Measurements from ENCODE around the gene DNAAF3. TPM values are rescaled to one million over a fixed set of nuclear protein-coding genes. Genes with fewer than 3 reads are reported as not detected.

DNAAF3 gene
- total RNA-seq, 1 experiment from 2014 or later = 52.8 TPM

GRCh38 chr19:55146078-55146704 is 20.2 kb downstream of the DNAAF3 start:
- Histone ChIP-seq H3K9me3 (ENCODE audit: control insufficient read depth in 1 of 2, insufficient read depth in 1 of 2, low read depth in 1 of 2, low read length in 2 of 2) (no peaks in the 10 kb centered on the region), H4K20me1 (ENCODE audit: insufficient read depth) (no peaks in the 10 kb centered on the region), H2AFZ (ENCODE audit: low read depth, low read length, poor library complexity, severe bottlenecking) (no peak overlapping the region), H3K9me2 (ENCODE audit: insufficient read depth) (no peaks in the 10 kb centered on the region), H3K27me3 (ENCODE audit: insufficient read depth, low read length) (no peaks in the 10 kb centered on the region), H3K9ac (ENCODE audit: low read length) (peak overlapping the region; percentile 70), H3K27ac (ENCODE audit: low read depth, low read length) (peak overlapping the region; percentile 99), H3K4me2 (ENCODE audit: low read length) (peak overlapping the region; percentile 88), H3K79me2 (ENCODE audit: insufficient read depth, low read length) (peaks cover 4% of the 10 kb centered on the region), H3K4me3 (replicated peaks in 1 of 2; ENCODE audit: low read depth in 1 of 2, low read length in 2 of 2) (peak overlapping the region; percentile 60 to 69), H3K4me1 (ENCODE audit: control insufficient read depth in 1 of 2, insufficient read depth in 2 of 2, low read length in 2 of 2) (peaks cover 14 to 60% of the 10 kb centered on the region in 2 experiments), H3K36me3 (ENCODE audit: control insufficient read depth in 1 of 2, insufficient read depth in 2 of 2, low read length in 2 of 2) (no peaks in the 10 kb centered on the region)
- TF ChIP-seq, protein P1, sequence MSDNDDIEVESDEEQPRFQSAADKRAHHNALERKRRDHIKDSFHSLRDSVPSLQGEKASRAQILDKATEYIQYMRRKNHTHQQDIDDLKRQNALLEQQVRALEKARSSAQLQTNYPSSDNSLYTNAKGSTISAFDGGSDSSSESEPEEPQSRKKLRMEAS (IDR thresholded peaks at IDR 0.05) = peak; percentile 80
- peak; percentile 78 to 86 (median 80) for TF ChIP-seq CTCF (IDR thresholded peaks at IDR 0.05 in 2 of 3, conservative IDR thresholded peaks at IDR 0.05 in 1 of 3; ENCODE audit: borderline replicate concordance in 1 of 3, insufficient read depth in 1 of 3, low read depth in 2 of 3, low read length in 2 of 3)
- TF ChIP-seq SP1 (IDR thresholded peaks at IDR 0.05; ENCODE audit: low read depth) = peak; percentile 71; the same call in 1 of the 2 replicates
- TF ChIP-seq ZFX (IDR thresholded peaks at IDR 0.05) = no peak
- 0 out of 2 replicates have a peak, but pooled peaks have one; percentile 22 for TF ChIP-seq POLR2AphosphoS5 (IDR thresholded peaks at IDR 0.05; ENCODE audit: low read depth, low read length)
- peak; percentile 62; the same call in 1 of the 2 replicates for TF ChIP-seq EGR1 (IDR thresholded peaks at IDR 0.05; ENCODE audit: low read depth)
- no peak for TF ChIP-seq JUND (IDR thresholded peaks at IDR 0.05)
- ChIA-PET POLR2A (interaction anchor here (0.6 to 2.9 kb wide), 15 partner anchors 10 to 486 kb away, joined by 3 to 24 read pairs (median 4); partner anchors contain the start of genes DNAAF3, KMT5C, PPP1R12C and TNNI3), CTCF (interaction anchor here (0.6 to 4.4 kb wide), 18 partner anchors 10 to 508 kb away, joined by 3 to 53 read pairs (median 4); partner anchors contain the start of genes DNAAF3, FIZ1, ISOC2 and PPP1R12C), RAD21 (ENCODE audit: low non-redundant PET in 1 of 2, low total read pairs in 2 of 2, uncharacterized antibody in 2 of 2, unreplicated experiment in 2 of 2) (interaction anchor here (0.6 to 1.8 kb wide), 6 partner anchors 13 to 497 kb away, joined by 3 to 13 read pairs (median 4); partner anchors contain the start of genes ZNF581 (in 1 of the 2) and ZNF784 (in 1 of the 2))
- ATAC-seq (peak; percentile 76), DNase-seq (ENCODE audit: low read depth, low spot score) (peak; percentile 64)
- BruUV-seq (replicated peaks) = no TSS peak
- intact Hi-C loops (cut with micrococcal nuclease) = loop anchor here (10.0 kb wide), 1 partner anchor 489 kb away; no protein-coding TSS in a partner anchor

Measured in HCT116 (cell line).